HCT116 (cell line): ENCODE data around the gene EMSY. TPM values are rescaled to one million over a fixed set of nuclear protein-coding genes. Genes with fewer than 3 reads are reported as not detected.

ENCODE experiments used
- ATAC-seq: fragments of 200-7000 bp; cut with Tn5 transposase; 2 replicates; pipeline ENCODE4 v1.9.1; 2020; ENCODE audit warnings: mild to moderate bottlenecking, moderate library complexity
- BruUV-seq: library from RNA; stranded (reverse); fragments of 400-500 nt; replicated peaks from 2 replicates; lab custom pipeline; 2021; lab: Mats Ljungman, UMichigan
- CTCF ChIA-PET: fragments of 300-600 bp; sonication (Branson Sonifier 250); formaldehyde crosslinking; loops from one replicate; lab custom pipeline; 2021; ENCODE audit warnings: antibody characterized with exemption; lab: Charles Lee
- POLR2A ChIA-PET: fragments of 300-600, 350-600 bp; sonication (Branson Sonifier 250); formaldehyde crosslinking; loops from one replicate; lab custom pipeline; 2021; ENCODE audit warnings: antibody characterized with exemption; lab: Charles Lee
- RAD21 ChIA-PET, 2 experiments: fragments of 300-600 bp; sonication (Branson Sonifier 250); formaldehyde crosslinking; loops; one replicate each; lab custom pipeline; 2023; ENCODE audit warnings: low total read pairs in 2 of 2; ENCODE audit not compliant: uncharacterized antibody in 2 of 2, unreplicated experiment in 2 of 2, low non-redundant PET in 1 of 2; lab: Charles Lee
- DNase-seq: peaks from one replicate; pipeline ENCODE4 v3.0.0-alpha.2; 2010; ENCODE audit warnings: low read depth, low spot score
- H2AFZ ChIP-seq: fragments of 200-600 bp; shearing (Covaris generic), sonication (generic); 2 replicates; pipeline ENCODE4 v1.6.1; 2017; ENCODE audit warnings: low read depth, mixed run types, mixed read lengths, antibody characterized with exemption, low read length; ENCODE audit not compliant: poor library complexity, severe bottlenecking
- H3K27ac ChIP-seq: 2 replicates; pipeline ENCODE4 v1.5.1; 2012; ENCODE audit warnings: low read depth, low read length
- H3K27me3 ChIP-seq: fragments of 200-600 bp; sonication (generic); 2 replicates; pipeline ENCODE4 v1.6.1; 2016; ENCODE audit warnings: mixed run types, low read length, mixed read lengths; ENCODE audit not compliant: insufficient read depth
- H3K36me3 ChIP-seq, 2 experiments: fragments of 200-500 bp in 1 of 2; fragments of 200-600 bp in 1 of 2; sonication (Bioruptor generic) in 1 of 2; sonication (generic) in 1 of 2; 2 replicates each; pipeline versions ENCODE4 v1.5.1 to v1.6.1; 2014 to 2016; ENCODE audit warnings: low read length in 2 of 2, inconsistent platforms in 1 of 2, mixed read lengths in 1 of 2, mixed run types in 1 of 2; ENCODE audit not compliant: insufficient read depth in 2 of 2, control insufficient read depth in 1 of 2
- H3K4me1 ChIP-seq, 2 experiments: fragments of 200-600 bp in 1 of 2; sonication (generic) in 1 of 2; 2 replicates each; pipeline versions ENCODE4 v1.5.1 to v1.6.1; 2012 to 2017; ENCODE audit warnings: low read length in 2 of 2, inconsistent platforms in 1 of 2, mild to moderate bottlenecking in 1 of 2, mixed read lengths in 1 of 2, mixed run types in 1 of 2, moderate library complexity in 1 of 2; ENCODE audit not compliant: insufficient read depth in 2 of 2, control insufficient read depth in 1 of 2
- H3K4me2 ChIP-seq: fragments of 200-600 bp; sonication (generic); 2 replicates; pipeline ENCODE4 v1.6.1; 2017; ENCODE audit warnings: mixed run types, low read length, mixed read lengths
- H3K4me3 ChIP-seq, 2 experiments: fragments of 200-600 bp in 1 of 2; sonication (generic) in 1 of 2; replicated peaks in 1 of 2; 2 replicates each; pipeline ENCODE4 v1.5.1; 2011 to 2016; ENCODE audit warnings: low read length in 2 of 2, control low read depth in 1 of 2, low read depth in 1 of 2, mild to moderate bottlenecking in 1 of 2, mixed read lengths in 1 of 2, mixed run types in 1 of 2
- H3K79me2 ChIP-seq: fragments of 200-600 bp; sonication (generic); 2 replicates; pipeline ENCODE4 v1.6.1; 2017; ENCODE audit warnings: mild to moderate bottlenecking, mixed run types, low read length, moderate library complexity, mixed read lengths; ENCODE audit not compliant: insufficient read depth
- H3K9ac ChIP-seq: fragments of 200-600 bp; sonication (generic); 2 replicates; pipeline ENCODE4 v1.6.1; 2016; ENCODE audit warnings: low read length, mixed read lengths
- H3K9me2 ChIP-seq: fragments of 200-600 bp; sonication (generic), shearing (Covaris generic); 2 replicates; pipeline ENCODE4 v1.6.1; 2017; ENCODE audit warnings: mixed run types, mild to moderate bottlenecking, moderate library complexity; ENCODE audit not compliant: insufficient read depth
- H3K9me3 ChIP-seq, 2 experiments: fragments of 200-500 bp in 1 of 2; fragments of 200-600 bp in 1 of 2; sonication (Bioruptor generic) in 1 of 2; sonication (generic) in 1 of 2; 2 replicates each; pipeline ENCODE4 v1.6.1; 2014 to 2017; ENCODE audit warnings: low read length in 2 of 2, mixed read lengths in 2 of 2, inconsistent platforms in 1 of 2, low read depth in 1 of 2, mild to moderate bottlenecking in 1 of 2, mixed run types in 1 of 2, moderate library complexity in 1 of 2; ENCODE audit not compliant: control insufficient read depth in 1 of 2, insufficient read depth in 1 of 2
- H4K20me1 ChIP-seq: fragments of 200-600 bp; sonication (generic), shearing (Covaris generic); 2 replicates; pipeline ENCODE4 v1.6.1; 2017; ENCODE audit warnings: mixed run types, mild to moderate bottlenecking, moderate library complexity; ENCODE audit not compliant: insufficient read depth
- ATF3 ChIP-seq: IDR thresholded peaks from 2 replicates; pipeline ENCODE4 v1.6.1; 2012
- CBX3 ChIP-seq: IDR thresholded peaks from 2 replicates; pipeline ENCODE4 v1.6.1; 2012; ENCODE audit warnings: low read depth
- CEBPB ChIP-seq: IDR thresholded peaks from 2 replicates; pipeline ENCODE4 v1.6.1; 2012; ENCODE audit warnings: low read depth
- CTCF ChIP-seq, 3 experiments: fragments of 200-600 bp in 1 of 3; sonication (generic) in 1 of 3; IDR thresholded peaks in 2 of 3; conservative IDR thresholded peaks in 1 of 3; 2 replicates each; pipeline ENCODE4 v1.5.1; 2012 to 2017; ENCODE audit warnings: low read depth in 2 of 3, low read length in 2 of 3, antibody characterized with exemption in 1 of 3, borderline replicate concordance in 1 of 3, control low read depth in 1 of 3, mild to moderate bottlenecking in 1 of 3, mixed read lengths in 1 of 3, mixed run types in 1 of 3, moderate library complexity in 1 of 3; ENCODE audit not compliant: insufficient read depth in 1 of 3
- EGR1 ChIP-seq: IDR thresholded peaks from 2 replicates; pipeline ENCODE4 v1.6.1; 2012; ENCODE audit warnings: low read depth
- ELF1 ChIP-seq: IDR thresholded peaks from 2 replicates; pipeline ENCODE4 v1.6.1; 2012; ENCODE audit warnings: low read depth, borderline replicate concordance
- EZH2 ChIP-seq: fragments of 200-600 bp; sonication (generic); IDR thresholded peaks from 2 replicates; pipeline ENCODE4 v1.6.1; 2017; ENCODE audit warnings: antibody characterized with exemption, mixed run types
- EZH2phosphoT487 ChIP-seq: fragments of 200-600 bp; IDR thresholded peaks from 2 replicates; pipeline ENCODE4 v1.6.1; 2018; ENCODE audit warnings: antibody characterized with exemption, borderline replicate concordance
- FOSL1 ChIP-seq: IDR thresholded peaks from 2 replicates; pipeline ENCODE4 v1.6.1; 2012; ENCODE audit warnings: low read depth
- JUND ChIP-seq: IDR thresholded peaks from 2 replicates; pipeline ENCODE4 v1.6.1; 2012
- MAX ChIP-seq: IDR thresholded peaks from 2 replicates; pipeline ENCODE4 v1.6.1; 2012
- POLR2A ChIP-seq: IDR thresholded peaks from 2 replicates; pipeline ENCODE4 v1.7.0; 2011; ENCODE audit warnings: borderline replicate concordance; ENCODE audit not compliant: insufficient read depth, insufficient read length; ENCODE audit errors: extremely low read depth
- POLR2AphosphoS5 ChIP-seq: IDR thresholded peaks from 2 replicates; pipeline ENCODE4 v1.6.1; 2011; ENCODE audit warnings: mild to moderate bottlenecking, low read depth, low read length, moderate library complexity
- RAD21 ChIP-seq: IDR thresholded peaks from 2 replicates; pipeline ENCODE4 v1.6.1; 2012; ENCODE audit warnings: low read depth, mild to moderate bottlenecking
- SIN3A ChIP-seq: IDR thresholded peaks from 2 replicates; pipeline ENCODE4 v1.6.1; 2012; ENCODE audit warnings: low read depth
- SP1 ChIP-seq: IDR thresholded peaks from 2 replicates; pipeline ENCODE4 v1.6.1; 2012; ENCODE audit warnings: low read depth
- SRF ChIP-seq: IDR thresholded peaks from 2 replicates; pipeline ENCODE4 v1.6.1; 2012; ENCODE audit warnings: low read depth
- TCF7L2 ChIP-seq: IDR thresholded peaks from 2 replicates; pipeline ENCODE4 v1.7.0; 2011; ENCODE audit warnings: borderline replicate concordance, inconsistent platforms; ENCODE audit not compliant: insufficient read depth, insufficient read length; ENCODE audit errors: extremely low read depth
- YY1 ChIP-seq: IDR thresholded peaks from 2 replicates; pipeline ENCODE4 v1.6.1; 2011; ENCODE audit warnings: low read length, low read depth, moderate library complexity, mild to moderate bottlenecking; ENCODE audit not compliant: insufficient replicate concordance; ENCODE audit errors: extremely low read depth
- ZBTB33 ChIP-seq: IDR thresholded peaks from 2 replicates; pipeline ENCODE4 v1.6.1; 2011; ENCODE audit warnings: mild to moderate bottlenecking, low read length, moderate library complexity; ENCODE audit not compliant: insufficient replicate concordance; ENCODE audit errors: extremely low read depth
- ZFX ChIP-seq: fragments of 450-650 bp; IDR thresholded peaks from 2 replicates; pipeline ENCODE4 v1.6.1; 2017
- ZNF274 ChIP-seq: fragments of 200-500 bp; sonication (Bioruptor generic); IDR thresholded peaks from 2 replicates; pipeline ENCODE4 v1.6.1; 2014; ENCODE audit warnings: mild to moderate bottlenecking, low read depth, low read length, inconsistent platforms
- intact Hi-C: fragments of 100-400 bp; cut with micrococcal nuclease; formaldehyde crosslinking; loops from 2 replicates; pipeline ENCODE4 v1.10.0; 2022
- total RNA-seq: library from RNA; stranded (reverse); gene quantifications from one replicate; pipeline ENCODE4 v1.2.1, GENCODE V29; 2021; ENCODE audit not compliant: unreplicated experiment

Gene EMSY
- total RNA-seq, 1 experiment from 2014 or later, result 22.7 TPM

- Histone ChIP-seq H3K79me2 (no peaks in the 10 kb centered on the region), H3K27ac (no peak overlapping the region), H3K9me3 (no peaks in the 10 kb centered on the region), H3K27me3 (no peaks in the 10 kb centered on the region), H3K4me3 (no peak overlapping the region), H3K9ac (no peak overlapping the region), H3K36me3 (no peaks in the 10 kb centered on the region), H3K4me2 (peak overlapping the region; percentile 42), H2AFZ (no peak overlapping the region), H4K20me1 (no peaks in the 10 kb centered on the region), H3K4me1 (peaks cover 9 to 16% of the 10 kb centered on the region in 2 experiments), H3K9me2 (no peaks in the 10 kb centered on the region)
- POLR2A ChIA-PET, result no interaction called here
- RAD21 ChIA-PET, result no interaction called here
- BruUV-seq, result no TSS peak
- ATAC-seq (peak; percentile 73), DNase-seq (peak; percentile 40)
- CTCF ChIA-PET, result no interaction called here
- intact Hi-C loops, result no loop called here
- TF ChIP-seq FOSL1, result peak; percentile 78
- no peak for TF ChIP-seq EZH2
- peak; percentile 22 for TF ChIP-seq TCF7L2
- TF ChIP-seq JUND, result peak; percentile 76
- TF ChIP-seq EZH2phosphoT487, result no peak
- TF ChIP-seq CBX3, result 0 out of 2 replicates have a peak, but pooled peaks have one; percentile 39
- no peak for TF ChIP-seq ZNF274
- no peak for TF ChIP-seq ZFX
- no peak for TF ChIP-seq POLR2AphosphoS5
- TF ChIP-seq RAD21, result no peak
- peak; percentile 57; the same call in 1 of the 2 replicates for TF ChIP-seq MAX
- TF ChIP-seq CTCF (IDR thresholded peaks at IDR 0.05 in 2 of 3, conservative IDR thresholded peaks at IDR 0.05 in 1 of 3; ENCODE audit: borderline replicate concordance in 1 of 3, insufficient read depth in 1 of 3, low read depth in 2 of 3, low read length in 2 of 3), result no peak
- TF ChIP-seq ATF3, result no peak
- no peak for TF ChIP-seq POLR2A
- no peak for TF ChIP-seq SRF
- TF ChIP-seq CEBPB, result no peak
- TF ChIP-seq SIN3A, result peak; percentile 68
- no peak for TF ChIP-seq YY1
- no peak for TF ChIP-seq ZBTB33
- TF ChIP-seq ELF1, result no peak
- peak; percentile 44; the same call in 1 of the 2 replicates for TF ChIP-seq SP1
- TF ChIP-seq EGR1, result no peak
These were observed 115.4 kb downstream of the EMSY start for GRCh38 chr11:76560219-76560618.
